ENCODE data around the gene TRPM4. TPM values are rescaled to one million over a fixed set of nuclear protein-coding genes. Genes with fewer than 3 reads are reported as not detected.
A peak's percentile ranks its signal among the peaks of the same experiment; 100 is the strongest.

Gene TRPM4
- total RNA-seq, 1 donor from 2014 or later, result 28.5 TPM

- Mint-ChIP-seq H3K36me3 (ENCODE audit: unreplicated experiment) (no peaks in the 10 kb centered on the region), H3K4me1 (ENCODE audit: unreplicated experiment) (peaks cover 19% of the 10 kb centered on the region), H3K27ac (ENCODE audit: unreplicated experiment) (no peak overlapping the region), H3K9me3 (ENCODE audit: unreplicated experiment) (peaks cover 3% of the 10 kb centered on the region), H3K27me3 (ENCODE audit: unreplicated experiment) (peaks cover 2% of the 10 kb centered on the region), H3K4me3 (ENCODE audit: unreplicated experiment) (no peak overlapping the region)
- no peak for DNase-seq (ENCODE audit: extremely low spot score, unreplicated experiment)
- TF ChIP-seq CTCF (IDR thresholded peaks at IDR 0.05), result no peak
Observed at GRCh38 chr19:49153167-49153809, 4.3 kb upstream of the TRPM4 start.

- peaks cover 2% of the 10 kb centered on the region for H3K27me3 Mint-ChIP-seq (ENCODE audit: unreplicated experiment)
- peaks cover 3% of the 10 kb centered on the region for H3K9me3 Mint-ChIP-seq (ENCODE audit: unreplicated experiment)
- no peak for DNase-seq (ENCODE audit: extremely low spot score, unreplicated experiment)
- H3K4me1 Mint-ChIP-seq (ENCODE audit: unreplicated experiment), result peaks cover 18% of the 10 kb centered on the region
- H3K4me3 Mint-ChIP-seq (ENCODE audit: unreplicated experiment), result no peak overlapping the region
- TF ChIP-seq CTCF (IDR thresholded peaks at IDR 0.05), result no peak
- H3K27ac Mint-ChIP-seq (ENCODE audit: unreplicated experiment), result no peak overlapping the region
- H3K36me3 Mint-ChIP-seq (ENCODE audit: unreplicated experiment), result no peaks in the 10 kb centered on the region
Observed at GRCh38 chr19:49154279-49154678, 3.3 kb upstream of the TRPM4 start.

- peaks cover 2% of the 10 kb centered on the region for H3K27me3 Mint-ChIP-seq (ENCODE audit: unreplicated experiment)
- H3K9me3 Mint-ChIP-seq (ENCODE audit: unreplicated experiment), result peaks cover 3% of the 10 kb centered on the region
- H3K4me1 Mint-ChIP-seq (ENCODE audit: unreplicated experiment), result peaks cover 18% of the 10 kb centered on the region
- no peak for DNase-seq (ENCODE audit: extremely low spot score, unreplicated experiment)
- H3K27ac Mint-ChIP-seq (ENCODE audit: unreplicated experiment), result no peak within 1 kb of the TSS
- H3K36me3 Mint-ChIP-seq (ENCODE audit: unreplicated experiment), result peaks cover 2% of the 10 kb centered on the region
- TF ChIP-seq CTCF (IDR thresholded peaks at IDR 0.05), result no peak
- peak within 1 kb of the TSS; percentile 2 for H3K4me3 Mint-ChIP-seq (ENCODE audit: unreplicated experiment)
Observed at GRCh38 chr19:49155005-49155819, 2.4 kb upstream of the TRPM4 start, which contains the start of gene HRC. Gene HRC, minus strand, starts transcription at chr19:49155396. Its CDS starts 159 bp downstream, at chr19:49155237.

- no peak overlapping the region for H3K27ac Mint-ChIP-seq (ENCODE audit: unreplicated experiment)
Observed at GRCh38 chr19:49155820-49156346, 1.7 kb upstream of the TRPM4 start.

More at GRCh38 chr19:49155820-49156346, 1.7 kb upstream of the TRPM4 start:
- Mint-ChIP-seq H3K4me1 (ENCODE audit: unreplicated experiment) (peaks cover 18% of the 10 kb centered on the region), H3K9me3 (ENCODE audit: unreplicated experiment) (peaks cover 3% of the 10 kb centered on the region), H3K4me3 (ENCODE audit: unreplicated experiment) (peak overlapping the region; percentile 2), H3K27me3 (ENCODE audit: unreplicated experiment) (peaks cover 2% of the 10 kb centered on the region), H3K36me3 (ENCODE audit: unreplicated experiment) (peaks cover 6% of the 10 kb centered on the region)
- TF ChIP-seq CTCF (IDR thresholded peaks at IDR 0.05), result no peak
- DNase-seq (ENCODE audit: extremely low spot score, unreplicated experiment), result no peak
